Peyer's patch (tissue), 4 donors: ENCODE results near the gene SIRPB2. TPM values are rescaled to one million over a fixed set of nuclear protein-coding genes. Genes with fewer than 3 reads are reported as not detected.

Experiments
- DNase-seq, 3 donors: peaks; one replicate each; pipeline ENCODE4 v3.0.0-alpha.2; 2017 to 2019
- H3K27ac ChIP-seq, 4 donors: fragments of 200-600 bp; sonication (generic); one replicate each; pipeline ENCODE4 v1.5.1; 2016 to 2019
- H3K27me3 ChIP-seq, 2 donors: fragments of 200-600 bp; sonication (generic); one replicate each; pipeline ENCODE4 v1.5.1; 2019
- H3K36me3 ChIP-seq, 3 donors: fragments of 200-600 bp; sonication (generic); one replicate each; pipeline ENCODE4 v1.5.1; 2016 to 2019
- H3K4me1 ChIP-seq, 4 donors: fragments of 200-600 bp; sonication (generic); one replicate each; pipeline ENCODE4 v1.5.1; 2016 to 2019
- H3K4me3 ChIP-seq, 4 donors: fragments of 200-600 bp; sonication (generic); 1 replicate in 3 of 4; 2 replicates in 1 of 4; pipeline ENCODE4 v1.5.1; 2016 to 2019; ENCODE audit warnings: mild to moderate bottlenecking in 1 of 4
- H3K9me3 ChIP-seq, 4 donors: fragments of 200-600 bp; sonication (generic); one replicate each; pipeline ENCODE4 v1.5.1; 2016 to 2019; ENCODE audit warnings: mild to moderate bottlenecking in 1 of 4
- CTCF ChIP-seq, 6 experiments: fragments of 450-650 bp in 4 of 6; fragments of 200-600 bp in 2 of 6; sonication (generic) in 1 of 6; IDR thresholded peaks; one replicate each; pipeline ENCODE4 v1.5.1; 2017 to 2019; ENCODE audit warnings: antibody characterized with exemption in 6 of 6, mild to moderate bottlenecking in 3 of 6, moderate library complexity in 1 of 6
- POLR2A ChIP-seq, 2 donors: fragments of 450-650 bp; IDR thresholded peaks; one replicate each; pipeline ENCODE4 v1.5.1; 2017; ENCODE audit warnings: antibody characterized with exemption in 2 of 2, mild to moderate bottlenecking in 2 of 2, moderate library complexity in 2 of 2
- total RNA-seq, 4 donors: library from RNA; depleted of rRNA; stranded (reverse); fragments of >200 nt; gene quantifications; one replicate each; pipeline ENCODE4 v1.1.0, GENCODE V29; 2016

The SIRPB2 gene
- total RNA-seq, 4 donors from 2014 or later: 6.7 to 6.8 TPM; not detected in 2

- Histone ChIP-seq H3K9me3 (no peaks in the 10 kb centered on the region), H3K4me1 (no peaks in the 10 kb centered on the region), H3K36me3 (peaks cover 0 to 66% (median 0%) of the 10 kb centered on the region in 3 donors), H3K4me3 (no peak overlapping the region), H3K27me3 (no peaks in the 10 kb centered on the region), H3K27ac (no peak overlapping the region)
- DNase-seq: no peak
- TF ChIP-seq POLR2A (IDR thresholded peaks at IDR 0.05) (no peak), CTCF (IDR thresholded peaks at IDR 0.05) (no peak)
Measured at GRCh38 chr20:1443085-1443484, 48.1 kb downstream of the SIRPB2 start.

GRCh38 chr20:1442304-1442703 is 48.9 kb downstream of the SIRPB2 start:
- no peak overlapping the region for H3K27ac ChIP-seq
- TF ChIP-seq POLR2A (IDR thresholded peaks at IDR 0.05) (no peak), CTCF (IDR thresholded peaks at IDR 0.05) (no peak)
- peaks cover 0 to 58% (median 0%) of the 10 kb centered on the region in 3 donors for H3K36me3 ChIP-seq
- H3K27me3 ChIP-seq: no peaks in the 10 kb centered on the region
- H3K9me3 ChIP-seq: no peaks in the 10 kb centered on the region
- DNase-seq: no peak
- no peaks in the 10 kb centered on the region for H3K4me1 ChIP-seq
- no peak overlapping the region for H3K4me3 ChIP-seq

- H3K27me3 ChIP-seq: no peaks in the 10 kb centered on the region
- no peak overlapping the region for H3K27ac ChIP-seq
- H3K4me3 ChIP-seq: no peak overlapping the region
- H3K4me1 ChIP-seq: no peaks in the 10 kb centered on the region
- TF ChIP-seq CTCF (IDR thresholded peaks at IDR 0.05) (no peak), POLR2A (IDR thresholded peaks at IDR 0.05) (no peak)
- peaks cover 0 to 46% (median 0%) of the 10 kb centered on the region in 3 donors for H3K36me3 ChIP-seq
- H3K9me3 ChIP-seq: no peaks in the 10 kb centered on the region
- DNase-seq: no peak
Measured at GRCh38 chr20:1441133-1441532, 50.1 kb downstream of the SIRPB2 start.

- H3K4me3 ChIP-seq: no peak overlapping the region
- peak in 2 of 6 experiments; percentile 14 to 17 for TF ChIP-seq CTCF (IDR thresholded peaks at IDR 0.05)
- no peak for TF ChIP-seq POLR2A (IDR thresholded peaks at IDR 0.05)
- no peak overlapping the region for H3K27ac ChIP-seq
- peak in 1 of 3 donors; percentile 19 for DNase-seq
- no peaks in the 10 kb centered on the region for H3K27me3 ChIP-seq
- H3K36me3 ChIP-seq: peaks cover 0 to 35% (median 0%) of the 10 kb centered on the region in 3 donors
- no peaks in the 10 kb centered on the region for H3K9me3 ChIP-seq
- no peaks in the 10 kb centered on the region for H3K4me1 ChIP-seq
Measured at GRCh38 chr20:1440024-1440423, 51.2 kb downstream of the SIRPB2 start.

- DNase-seq: no peak
- no peaks in the 10 kb centered on the region for H3K27me3 ChIP-seq
- H3K36me3 ChIP-seq: peaks cover 0 to 18% (median 0%) of the 10 kb centered on the region in 3 donors
- H3K4me3 ChIP-seq: no peak overlapping the region
- H3K4me1 ChIP-seq: peaks cover 0 to 4% (median 0%) of the 10 kb centered on the region in 4 donors
- H3K9me3 ChIP-seq: no peaks in the 10 kb centered on the region
- TF ChIP-seq CTCF (IDR thresholded peaks at IDR 0.05) (no peak), POLR2A (IDR thresholded peaks at IDR 0.05) (no peak)
- H3K27ac ChIP-seq: no peak overlapping the region
Measured at GRCh38 chr20:1438361-1438760, 52.9 kb downstream of the SIRPB2 start.
